GM12874 (cell line): ENCODE data around the gene DARS2.

ENCODE experiments used
- CTCF ChIP-seq: IDR thresholded peaks from 2 replicates; pipeline ENCODE4 v1.5.1; 2011; ENCODE audit warnings: low read depth, mild to moderate bottlenecking, control low read depth, low read length, moderate library complexity; ENCODE audit not compliant: insufficient read depth

Gene DARS2

GRCh38 chr1:173853074-173853473 is 28.6 kb downstream of the DARS2 start:
- no peak for TF ChIP-seq CTCF

GRCh38 chr1:173856014-173856413 is 31.5 kb downstream of the DARS2 start:
- no peak for TF ChIP-seq CTCF

- no peak for TF ChIP-seq CTCF
Observed at GRCh38 chr1:173856903-173857302, 32.4 kb downstream of the DARS2 start.

DNA sequence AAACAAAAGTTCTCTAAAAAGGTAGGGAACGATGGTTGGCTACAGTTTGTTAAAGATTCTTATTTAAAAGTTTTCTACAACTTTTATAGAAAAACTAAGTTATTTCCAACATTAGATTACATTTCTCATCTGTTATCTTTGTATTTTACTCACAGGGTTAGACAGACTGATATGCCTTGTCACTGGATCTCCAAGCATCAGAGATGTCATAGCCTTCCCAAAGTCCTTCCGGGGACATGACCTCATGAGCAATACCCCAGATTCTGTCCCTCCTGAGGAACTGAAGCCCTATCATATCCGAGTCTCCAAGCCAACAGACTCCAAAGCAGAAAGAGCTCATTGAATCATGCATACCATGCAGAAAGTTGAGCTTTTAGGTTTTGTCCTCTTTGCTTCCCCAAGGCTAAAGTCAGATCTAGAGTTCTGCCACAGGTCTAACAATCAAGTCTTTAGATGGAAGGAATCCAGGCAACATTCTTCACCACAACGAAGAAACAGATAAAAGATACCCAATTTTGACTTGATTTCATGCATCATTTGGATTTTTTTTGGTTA is 33.0 kb downstream of the DARS2 start:
- TF ChIP-seq CTCF = no peak

DNA sequence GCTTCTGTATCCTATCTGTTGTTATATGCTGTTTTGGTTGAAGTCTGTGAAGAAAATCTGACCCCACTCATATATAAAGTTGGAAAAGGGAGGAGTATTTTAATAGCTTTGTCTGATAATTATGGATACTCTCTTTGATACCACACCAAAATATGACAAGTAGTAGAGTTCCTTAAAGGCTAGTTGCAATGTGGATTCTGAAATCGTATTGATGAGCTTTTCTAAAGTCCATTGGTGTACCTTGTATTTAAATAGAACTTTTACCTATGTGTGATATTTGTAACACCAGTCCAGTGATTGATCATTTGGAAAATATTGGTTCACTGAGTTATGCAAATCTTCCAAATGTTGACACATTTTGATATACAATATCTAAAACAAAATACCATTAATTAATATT is 35.6 kb downstream of the DARS2 start:
- no peak for TF ChIP-seq CTCF

DNA sequence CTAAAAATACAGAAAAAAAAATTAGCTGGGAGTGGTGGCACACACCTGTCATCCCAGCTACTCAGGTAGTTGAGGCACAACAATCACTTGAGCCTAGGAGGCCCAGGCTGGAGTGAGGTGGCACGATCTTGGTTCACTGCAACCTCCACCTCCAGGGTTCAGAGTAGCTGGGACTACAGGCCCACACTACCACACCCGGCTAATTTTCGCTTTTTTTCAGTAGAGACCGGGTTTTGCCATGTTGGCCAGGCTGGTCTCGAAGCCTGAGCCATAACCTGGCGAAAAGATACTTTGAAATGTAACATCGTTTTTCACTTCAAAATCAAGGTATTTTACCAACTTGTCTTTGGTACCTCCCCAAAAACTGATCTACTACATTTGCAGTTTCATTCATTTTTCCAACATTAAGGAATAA is 37.3 kb downstream of the DARS2 start:
- TF ChIP-seq CTCF = no peak

DNA sequence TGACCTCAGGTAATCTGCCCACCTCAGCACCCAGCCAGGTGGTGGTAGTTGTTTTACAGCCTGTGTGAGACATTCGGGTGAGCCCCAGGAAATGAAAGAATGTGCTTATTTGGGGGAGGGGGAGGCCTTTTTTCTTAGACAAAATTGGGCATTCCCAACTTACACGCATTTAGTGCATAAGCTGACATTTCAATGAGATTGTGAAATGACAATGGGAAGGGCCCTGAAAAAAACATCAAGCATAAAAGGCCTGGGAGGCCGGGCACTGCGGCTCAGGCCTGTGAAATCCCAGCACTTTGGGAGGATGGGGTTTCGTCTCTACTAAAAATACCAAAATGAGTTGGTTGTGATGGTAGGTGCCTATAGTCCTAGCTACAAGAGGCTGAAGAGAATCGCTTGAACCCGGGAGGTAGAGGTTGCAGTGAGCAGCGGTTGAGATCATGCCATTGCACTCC is 38.3 kb downstream of the DARS2 start:
- no peak for TF ChIP-seq CTCF
